Stimulated activated effector memory CD8-positive, alpha-beta T cell treated with anti-CD3 and anti-CD28 coated beads, Interleukin-12 subunit alpha, Interleukin-12 subunit beta, amount 100 ng/mL, for 72 hours (primary cell): ENCODE results near the gene RTN1.

ENCODE experiments used
- ATAC-seq: fragments of 150-1000 bp; cut with Tn5 transposase; 2 replicates; pipeline ENCODE4 v1.10.0; 2021
- DNase-seq, 2 donors: peaks; one replicate each; pipeline ENCODE4 v3.0.0; 2021 to 2022; ENCODE audit warnings: low spot score in 2 of 2
- H3K27ac Mint-ChIP-seq: one replicate; pipeline ENCODE4 v1.8.0; 2022; ENCODE audit warnings: mild to moderate bottlenecking, mixed read lengths
- H3K36me3 Mint-ChIP-seq: one replicate; pipeline ENCODE4 v1.8.0; 2022; ENCODE audit warnings: mild to moderate bottlenecking, mixed read lengths
- H3K4me1 Mint-ChIP-seq: one replicate; pipeline ENCODE4 v1.8.0; 2022; ENCODE audit warnings: mixed read lengths
- H3K4me3 Mint-ChIP-seq: one replicate; pipeline ENCODE4 v1.8.0; 2022; ENCODE audit warnings: mild to moderate bottlenecking, mixed read lengths
- H3K9me3 Mint-ChIP-seq: one replicate; pipeline ENCODE4 v1.8.0; 2022; ENCODE audit warnings: mixed read lengths

The RTN1 gene

GRCh38 chr14:59869381-59870255, 958 bp downstream of the RTN1 start:
- H3K27ac Mint-ChIP-seq, result no peak overlapping the region
- peaks cover 6% of the 10 kb centered on the region for H3K4me1 Mint-ChIP-seq
- ATAC-seq (no peak), DNase-seq (no peak)
- no peaks in the 10 kb centered on the region for H3K9me3 Mint-ChIP-seq
- H3K36me3 Mint-ChIP-seq, result no peaks in the 10 kb centered on the region
- H3K4me3 Mint-ChIP-seq, result peak overlapping the region; percentile 76

DNA sequence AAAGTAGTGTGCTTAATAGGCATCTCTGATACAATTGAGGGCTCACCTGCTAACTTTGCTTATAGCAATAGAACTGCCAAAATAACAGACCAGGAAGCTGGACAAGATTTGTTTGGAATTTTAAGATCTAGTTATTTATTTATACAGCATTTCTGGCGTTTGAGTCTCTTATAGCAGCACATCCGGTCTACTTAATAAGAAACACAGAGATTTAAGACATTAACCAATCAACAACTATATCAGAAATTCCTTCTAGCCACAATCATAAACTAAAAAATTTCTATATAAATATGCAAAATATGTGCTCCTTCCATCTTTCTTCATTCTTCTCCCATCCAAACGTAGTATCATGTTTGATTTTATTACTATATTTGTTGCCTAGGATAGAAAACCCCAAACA, 2.6 kb downstream of the RTN1 start:
- no peak for ATAC-seq
- no peaks in the 10 kb centered on the region for H3K9me3 Mint-ChIP-seq
- no peak for DNase-seq
- no peaks in the 10 kb centered on the region for H3K36me3 Mint-ChIP-seq
- no peak overlapping the region for H3K27ac Mint-ChIP-seq
- H3K4me1 Mint-ChIP-seq, result peaks cover 6% of the 10 kb centered on the region
- no peak overlapping the region for H3K4me3 Mint-ChIP-seq

DNA sequence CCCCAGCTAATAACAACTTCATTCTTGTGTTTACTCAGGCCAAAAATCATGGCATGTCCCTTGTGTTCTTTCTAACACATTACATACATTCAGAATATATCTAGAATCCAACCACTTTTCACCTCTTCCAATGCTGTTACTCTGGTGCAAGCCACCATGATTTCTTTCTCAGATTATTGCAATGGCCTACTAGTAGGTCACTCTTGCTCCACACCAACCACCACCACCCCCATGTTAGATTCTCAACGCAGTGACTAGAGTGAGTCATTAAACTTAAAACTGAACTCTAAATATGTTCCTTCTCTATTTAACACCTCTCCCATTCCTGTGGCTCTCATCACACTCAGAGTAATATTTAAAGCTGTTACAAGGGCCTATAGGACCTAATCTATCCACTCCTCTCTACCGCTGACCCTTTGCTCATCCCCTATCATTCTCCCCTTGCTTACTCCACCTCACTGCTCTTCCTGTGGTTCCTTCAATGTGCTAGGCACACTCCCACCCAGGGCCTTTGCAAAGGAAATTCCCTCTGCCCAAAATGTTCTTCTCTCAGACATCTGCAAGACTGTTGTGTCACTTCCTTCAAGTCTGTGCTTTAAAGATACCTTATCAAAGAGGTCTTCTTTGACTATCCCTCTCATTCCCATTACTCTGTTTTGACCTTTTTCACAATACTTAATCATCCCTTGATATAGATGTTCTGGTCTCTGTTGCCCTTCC, 6.6 kb downstream of the RTN1 start:
- Mint-ChIP-seq H3K27ac (no peak overlapping the region), H3K9me3 (peaks cover 5% of the 10 kb centered on the region), H3K4me1 (no peaks in the 10 kb centered on the region), H3K4me3 (no peak overlapping the region), H3K36me3 (no peaks in the 10 kb centered on the region)
- ATAC-seq (no peak), DNase-seq (no peak)

GRCh38 chr14:59857328-59857727, 13.2 kb downstream of the RTN1 start:
- no peak overlapping the region for H3K27ac Mint-ChIP-seq
- H3K9me3 Mint-ChIP-seq, result peaks cover 12% of the 10 kb centered on the region
- ATAC-seq (no peak), DNase-seq (no peak)
- no peak overlapping the region for H3K4me3 Mint-ChIP-seq
- no peaks in the 10 kb centered on the region for H3K4me1 Mint-ChIP-seq
- H3K36me3 Mint-ChIP-seq, result no peaks in the 10 kb centered on the region

- ATAC-seq, result no peak
These were observed 18.2 kb downstream of the RTN1 start for GRCh38 chr14:59852350-59852749.

DNA sequence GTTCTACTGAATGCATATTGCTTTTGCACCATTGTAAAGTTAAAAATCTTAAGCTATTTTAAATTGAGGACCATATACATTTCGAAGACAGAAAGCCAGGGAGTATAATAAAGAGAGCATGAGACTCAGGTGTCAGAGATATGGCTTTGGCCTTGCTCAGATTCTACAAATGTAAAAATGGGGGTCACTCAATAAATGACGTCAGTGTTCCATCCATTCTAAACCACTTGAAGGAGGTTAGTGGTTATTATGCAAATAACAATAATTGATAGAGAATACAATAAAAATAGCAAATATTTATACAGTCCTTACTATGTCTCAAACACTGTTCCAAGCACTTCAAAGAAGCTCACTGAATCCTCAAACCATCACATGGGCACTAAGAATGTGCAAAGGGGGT, 20.1 kb downstream of the RTN1 start:
- no peak overlapping the region for H3K4me3 Mint-ChIP-seq
- ATAC-seq (no peak), DNase-seq (no peak)
- no peak overlapping the region for H3K27ac Mint-ChIP-seq
- no peaks in the 10 kb centered on the region for H3K4me1 Mint-ChIP-seq
- no peaks in the 10 kb centered on the region for H3K36me3 Mint-ChIP-seq
- peaks cover 3% of the 10 kb centered on the region for H3K9me3 Mint-ChIP-seq

More at GRCh38 chr14:59852350-59852749, 18.2 kb downstream of the RTN1 start:
- H3K9me3 Mint-ChIP-seq, result peaks cover 6% of the 10 kb centered on the region
- H3K27ac Mint-ChIP-seq, result no peak overlapping the region
- H3K4me1 Mint-ChIP-seq, result no peaks in the 10 kb centered on the region
- H3K4me3 Mint-ChIP-seq, result no peak overlapping the region
- H3K36me3 Mint-ChIP-seq, result no peaks in the 10 kb centered on the region
- no peak for DNase-seq

- ATAC-seq (no peak), DNase-seq (no peak)
- Mint-ChIP-seq H3K36me3 (no peaks in the 10 kb centered on the region), H3K4me3 (no peak overlapping the region), H3K27ac (no peak overlapping the region), H3K9me3 (no peaks in the 10 kb centered on the region), H3K4me1 (no peaks in the 10 kb centered on the region)
These were observed 21.0 kb downstream of the RTN1 start for GRCh38 chr14:59849411-59850130.

GRCh38 chr14:59848671-59849070, 21.9 kb downstream of the RTN1 start:
- Mint-ChIP-seq H3K4me3 (no peak overlapping the region), H3K4me1 (no peaks in the 10 kb centered on the region), H3K27ac (no peak overlapping the region), H3K9me3 (no peaks in the 10 kb centered on the region), H3K36me3 (no peaks in the 10 kb centered on the region)
- no peak for ATAC-seq
- DNase-seq, result no peak

DNA sequence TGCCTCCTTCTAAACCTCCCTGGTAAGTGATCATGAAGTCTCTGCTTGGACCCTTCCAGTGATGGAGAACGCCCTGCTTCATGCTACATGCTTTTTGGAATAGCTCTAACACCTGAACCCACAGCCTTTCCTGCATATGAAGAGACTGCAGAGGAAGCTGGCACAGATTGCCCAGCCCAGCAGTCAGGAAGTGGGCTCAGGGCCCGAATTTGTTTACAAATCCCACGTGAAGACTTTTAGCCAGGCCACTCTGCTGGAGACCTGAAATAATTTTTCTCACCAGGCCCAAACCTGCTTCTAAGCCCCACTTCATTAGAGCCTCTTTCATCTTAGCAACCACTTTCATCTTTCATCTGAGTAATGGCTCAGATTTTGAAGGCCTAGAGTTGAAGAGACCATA, 22.9 kb downstream of the RTN1 start:
- no peaks in the 10 kb centered on the region for H3K9me3 Mint-ChIP-seq
- no peaks in the 10 kb centered on the region for H3K4me1 Mint-ChIP-seq
- ATAC-seq (no peak), DNase-seq (no peak)
- no peak overlapping the region for H3K4me3 Mint-ChIP-seq
- no peak overlapping the region for H3K27ac Mint-ChIP-seq
- H3K36me3 Mint-ChIP-seq, result no peaks in the 10 kb centered on the region

GRCh38 chr14:59846595-59846994, 24.0 kb downstream of the RTN1 start:
- Mint-ChIP-seq H3K36me3 (no peaks in the 10 kb centered on the region), H3K27ac (no peak overlapping the region), H3K9me3 (no peaks in the 10 kb centered on the region), H3K4me1 (no peaks in the 10 kb centered on the region), H3K4me3 (no peak overlapping the region)
- DNase-seq (no peak), ATAC-seq (no peak)

GRCh38 chr14:59845245-59845644, 25.3 kb downstream of the RTN1 start:
- no peak overlapping the region for H3K27ac Mint-ChIP-seq
- no peaks in the 10 kb centered on the region for H3K9me3 Mint-ChIP-seq

DNA sequence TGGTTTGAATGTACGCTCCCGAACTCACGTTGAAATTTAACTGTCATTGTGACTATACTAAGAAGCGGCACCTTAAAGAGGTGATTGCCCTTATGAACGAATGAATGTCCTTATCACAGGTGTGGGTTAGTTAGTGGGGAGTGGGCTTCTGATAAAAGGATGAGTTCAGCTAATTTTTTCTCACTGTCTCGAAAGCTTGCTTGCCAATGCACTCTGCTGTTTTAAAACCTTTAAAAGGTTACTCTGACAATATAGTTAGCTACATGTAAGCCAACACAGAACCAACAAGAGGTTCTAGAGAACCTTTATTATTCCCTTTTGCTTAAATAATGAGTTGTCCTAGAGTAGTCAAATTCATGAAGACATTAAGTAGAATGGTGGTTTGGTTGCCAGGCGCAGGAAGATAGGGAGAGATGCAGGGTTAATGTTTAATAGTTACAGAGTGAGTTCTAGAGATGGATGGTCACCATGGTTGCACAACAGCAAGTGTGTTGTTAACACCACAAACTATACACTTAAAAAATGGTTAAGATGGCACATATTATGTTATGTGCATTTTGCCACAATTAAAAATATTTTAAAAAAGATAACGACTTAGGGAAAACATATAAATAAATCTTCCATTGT, 26.3 kb downstream of the RTN1 start:
- Mint-ChIP-seq H3K27ac (no peak overlapping the region), H3K9me3 (no peaks in the 10 kb centered on the region), H3K4me3 (no peak overlapping the region), H3K4me1 (no peaks in the 10 kb centered on the region), H3K36me3 (no peaks in the 10 kb centered on the region)
- no peak for DNase-seq
- no peak for ATAC-seq

More at GRCh38 chr14:59845245-59845644, 25.3 kb downstream of the RTN1 start:
- no peak overlapping the region for H3K4me3 Mint-ChIP-seq
- no peaks in the 10 kb centered on the region for H3K36me3 Mint-ChIP-seq
- no peak for ATAC-seq
- H3K4me1 Mint-ChIP-seq, result no peaks in the 10 kb centered on the region
- no peak for DNase-seq

DNA sequence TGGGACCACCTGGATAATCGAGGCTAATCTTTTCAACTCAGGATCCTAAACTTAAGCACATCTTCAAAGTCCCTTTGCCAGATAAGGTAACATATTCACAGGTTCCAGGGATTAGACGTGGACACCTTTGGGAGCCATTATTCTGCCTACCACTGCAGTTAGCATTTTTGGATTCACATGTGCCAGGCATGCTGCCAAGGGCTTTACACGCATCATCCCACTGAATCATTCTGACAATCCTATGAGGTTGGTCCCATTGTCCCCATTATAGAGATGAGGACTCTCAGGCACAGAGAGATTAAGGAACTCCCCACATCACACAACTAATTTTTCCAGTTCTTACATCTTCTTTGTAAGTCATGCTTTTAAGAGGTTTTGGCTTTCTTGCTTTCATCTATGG, 34.5 kb downstream of the RTN1 start:
- H3K9me3 Mint-ChIP-seq, result no peaks in the 10 kb centered on the region
- H3K36me3 Mint-ChIP-seq, result no peaks in the 10 kb centered on the region
- H3K4me3 Mint-ChIP-seq, result no peak overlapping the region
- DNase-seq (no peak), ATAC-seq (no peak)
- H3K27ac Mint-ChIP-seq, result no peak overlapping the region
- H3K4me1 Mint-ChIP-seq, result no peaks in the 10 kb centered on the region

- Mint-ChIP-seq H3K27ac (no peak overlapping the region), H3K9me3 (no peaks in the 10 kb centered on the region), H3K36me3 (no peaks in the 10 kb centered on the region), H3K4me3 (no peak overlapping the region), H3K4me1 (no peaks in the 10 kb centered on the region)
- no peak for DNase-seq
- no peak for ATAC-seq
These were observed 37.8 kb downstream of the RTN1 start for GRCh38 chr14:59832653-59833294.
